Astrocyte (in vitro differentiated cells and primary cell): ENCODE data around the gene TNP2. TPM values are rescaled to one million over a fixed set of nuclear protein-coding genes. Genes with fewer than 3 reads are reported as not detected.
A peak's percentile ranks its signal among the peaks of the same experiment; 100 is the strongest.

Source experiments
- DNase-seq: peaks from one replicate; pipeline ENCODE4 v3.0.0-alpha.2; 2010; ENCODE audit warnings: low read depth
- FAIRE-seq: peaks from 2 replicates; lab custom pipeline; 2011; peaks lifted over from hg19 to GRCh38; lab: Jason Lieb, UNC
- H2AFZ ChIP-seq: 2 replicates; pipeline ENCODE4 v1.6.0; 2012; ENCODE audit warnings: low read depth, low read length, inconsistent platforms
- H3K27ac ChIP-seq: 2 replicates; pipeline ENCODE4 v1.5.1; 2011; ENCODE audit warnings: low read depth, low read length, inconsistent platforms
- H3K27me3 ChIP-seq: 2 replicates; pipeline ENCODE4 v1.6.0; 2011; ENCODE audit warnings: low read length, inconsistent platforms; ENCODE audit not compliant: insufficient read depth
- H3K36me3 ChIP-seq: 2 replicates; pipeline ENCODE4 v1.5.1; 2011; ENCODE audit warnings: low read length, inconsistent platforms; ENCODE audit not compliant: insufficient read depth
- H3K4me1 ChIP-seq: 2 replicates; pipeline ENCODE4 v1.5.1; 2011; ENCODE audit warnings: low read length, inconsistent platforms; ENCODE audit not compliant: insufficient read depth
- H3K4me2 ChIP-seq: 2 replicates; pipeline ENCODE4 v1.6.0; 2012; ENCODE audit warnings: low read length, inconsistent platforms
- H3K4me3 ChIP-seq: 2 replicates; pipeline ENCODE4 v1.5.1; 2011; ENCODE audit warnings: low read depth, mild to moderate bottlenecking, low read length, inconsistent platforms; ENCODE audit not compliant: insufficient read depth
- H3K79me2 ChIP-seq: 2 replicates; pipeline ENCODE4 v1.6.0; 2012; ENCODE audit warnings: mild to moderate bottlenecking, low read length, inconsistent platforms; ENCODE audit not compliant: insufficient read depth
- H3K9ac ChIP-seq: 2 replicates; pipeline ENCODE4 v1.6.0; 2012; ENCODE audit warnings: mild to moderate bottlenecking, low read length, inconsistent platforms
- H3K9me3 ChIP-seq: 2 replicates; pipeline ENCODE4 v1.5.1; 2012; ENCODE audit warnings: low read depth, mild to moderate bottlenecking, low read length, inconsistent platforms; ENCODE audit not compliant: insufficient read depth
- H4K20me1 ChIP-seq: 2 replicates; pipeline ENCODE4 v1.6.0; 2012; ENCODE audit warnings: low read length, inconsistent platforms; ENCODE audit not compliant: insufficient read depth
- H3K27ac Mint-ChIP-seq: one replicate; pipeline ENCODE4 v1.8.0; 2021; ENCODE audit warnings: mild to moderate bottlenecking, mixed read lengths; ENCODE audit not compliant: unreplicated experiment
- H3K27me3 Mint-ChIP-seq: one replicate; pipeline ENCODE4 v1.8.0; 2021; ENCODE audit warnings: low read depth, mixed read lengths; ENCODE audit not compliant: unreplicated experiment
- H3K36me3 Mint-ChIP-seq: one replicate; pipeline ENCODE4 v1.8.0; 2021; ENCODE audit warnings: low read depth, mixed read lengths; ENCODE audit not compliant: unreplicated experiment
- H3K4me1 Mint-ChIP-seq: one replicate; pipeline ENCODE4 v1.8.0; 2021; ENCODE audit warnings: low read depth, mixed read lengths; ENCODE audit not compliant: unreplicated experiment
- H3K4me3 Mint-ChIP-seq: one replicate; pipeline ENCODE4 v1.8.0; 2021; ENCODE audit warnings: mild to moderate bottlenecking, moderate library complexity, mixed read lengths; ENCODE audit not compliant: unreplicated experiment
- H3K9me3 Mint-ChIP-seq: one replicate; pipeline ENCODE4 v1.8.0; 2021; ENCODE audit warnings: mild to moderate bottlenecking, mixed read lengths; ENCODE audit not compliant: unreplicated experiment
- CTCF ChIP-seq: IDR thresholded peaks from 2 replicates; pipeline ENCODE4 v1.5.1; 2011; ENCODE audit warnings: low read depth, mild to moderate bottlenecking, inconsistent platforms, low read length, moderate library complexity; ENCODE audit not compliant: insufficient read depth
- EZH2 ChIP-seq: IDR thresholded peaks from 2 replicates; pipeline ENCODE4 v1.6.1; 2012; ENCODE audit warnings: mild to moderate bottlenecking, low read length, inconsistent platforms; ENCODE audit not compliant: insufficient read depth
- total RNA-seq: library from RNA; stranded (reverse); gene quantifications from 2 replicates; pipeline ENCODE4 v1.2.1, GENCODE V29; 2021

The TNP2 gene
- total RNA-seq, 1 donor from 2014 or later, result not detected

GRCh38 chr16:11272921-11273720, 4.0 kb upstream of the TNP2 start, which contains the start of gene PRM3:
PRM3 (minus strand) TSS chr16:11273629; CDS start chr16:11273595, 34 bp downstream.
- Mint-ChIP-seq H3K4me1 (peaks cover 4% of the 10 kb centered on the region), H3K36me3 (peaks cover 2% of the 10 kb centered on the region), H3K27ac (no peak within 1 kb of the TSS), H3K4me3 (no peak within 1 kb of the TSS), H3K9me3 (peaks cover 7% of the 10 kb centered on the region), H3K27me3 (peaks cover 40% of the 10 kb centered on the region)
- Histone ChIP-seq H3K27ac (no peak within 1 kb of the TSS), H3K4me1 (no peaks in the 10 kb centered on the region), H3K4me3 (no peak within 1 kb of the TSS), H3K9me3 (no peaks in the 10 kb centered on the region), H3K4me2 (no peak within 1 kb of the TSS), H2AFZ (peak within 1 kb of the TSS; percentile 10), H3K9ac (no peak within 1 kb of the TSS), H3K27me3 (peaks cover 2% of the 10 kb centered on the region), H3K79me2 (no peaks in the 10 kb centered on the region), H3K36me3 (no peaks in the 10 kb centered on the region), H4K20me1 (no peaks in the 10 kb centered on the region)
- DNase-seq (no peak), FAIRE-seq (no peak)
- no peak for TF ChIP-seq CTCF
- no peak for TF ChIP-seq EZH2

GRCh38 chr16:11272484-11272883, 3.4 kb upstream of the TNP2 start:
- Histone ChIP-seq H3K4me2 (no peak overlapping the region), H4K20me1 (no peaks in the 10 kb centered on the region), H3K36me3 (no peaks in the 10 kb centered on the region), H3K4me1 (no peaks in the 10 kb centered on the region), H3K4me3 (no peak overlapping the region), H3K27me3 (no peaks in the 10 kb centered on the region), H3K9me3 (no peaks in the 10 kb centered on the region), H3K79me2 (no peaks in the 10 kb centered on the region), H2AFZ (no peak overlapping the region), H3K27ac (no peak overlapping the region), H3K9ac (no peak overlapping the region)
- FAIRE-seq, result no peak
- TF ChIP-seq CTCF, result no peak
- no peak for TF ChIP-seq EZH2
- no peak overlapping the region for H3K27ac Mint-ChIP-seq
- no peak for DNase-seq
- H3K9me3 Mint-ChIP-seq, result peaks cover 4% of the 10 kb centered on the region
- H3K27me3 Mint-ChIP-seq, result peaks cover 38% of the 10 kb centered on the region
- H3K4me1 Mint-ChIP-seq, result peaks cover 4% of the 10 kb centered on the region
- H3K4me3 Mint-ChIP-seq, result no peak overlapping the region
- H3K36me3 Mint-ChIP-seq, result peaks cover 1% of the 10 kb centered on the region

- no peak for DNase-seq
- Mint-ChIP-seq H3K4me1 (peaks cover 4% of the 10 kb centered on the region), H3K9me3 (peaks cover 2% of the 10 kb centered on the region), H3K27me3 (peaks cover 36% of the 10 kb centered on the region), H3K36me3 (no peaks in the 10 kb centered on the region), H3K27ac (no peak overlapping the region), H3K4me3 (no peak overlapping the region)
- Histone ChIP-seq H3K27me3 (no peaks in the 10 kb centered on the region), H4K20me1 (no peaks in the 10 kb centered on the region), H3K9me3 (no peaks in the 10 kb centered on the region), H3K9ac (no peak overlapping the region), H3K4me3 (no peak overlapping the region), H3K36me3 (no peaks in the 10 kb centered on the region), H3K27ac (no peak overlapping the region), H3K79me2 (no peaks in the 10 kb centered on the region), H2AFZ (no peak overlapping the region), H3K4me2 (no peak overlapping the region), H3K4me1 (no peaks in the 10 kb centered on the region)
- no peak for FAIRE-seq
- TF ChIP-seq CTCF (no peak), EZH2 (no peak)
Observed at GRCh38 chr16:11271610-11272009, 2.5 kb upstream of the TNP2 start.
